ENCODE results near the gene APELA.
A peak's percentile ranks its signal among the peaks of the same experiment; 100 is the strongest.
"Not testable (repeated sequence)": the region's sequence is repeated elsewhere in the genome, so short reads cannot be mapped to it uniquely, and the experiment has no call there.

The APELA gene

GRCh38 chr4:164927101-164927500 lies 50.1 kb downstream of the APELA start:
- not testable (repeated sequence) for DNase-seq

- DNase-seq: no peak
Observed at GRCh38 chr4:164930647-164931046, 53.7 kb downstream of the APELA start.

GRCh38 chr4:164931551-164932324 lies 54.8 kb downstream of the APELA start:
- no peak for DNase-seq

- no peak for DNase-seq
Observed at GRCh38 chr4:164933244-164933643, 56.3 kb downstream of the APELA start.

GRCh38 chr4:164935363-164935762 lies 58.4 kb downstream of the APELA start:
- DNase-seq: peak; percentile 64

GRCh38 chr4:164935865-164936606 lies 59.1 kb downstream of the APELA start:
- not testable (repeated sequence) for DNase-seq

- no peak for DNase-seq
Observed at GRCh38 chr4:164937576-164938270, 60.7 kb downstream of the APELA start.

GRCh38 chr4:164943192-164943591 lies 66.2 kb downstream of the APELA start:
- DNase-seq: no peak

GRCh38 chr4:164945146-164945545 lies 68.2 kb downstream of the APELA start:
- no peak for DNase-seq

- no peak for DNase-seq
Observed at GRCh38 chr4:164946810-164947209, 69.8 kb downstream of the APELA start.
